B cell (primary cell): Measurements from ENCODE around the gene SLC44A1.

Experiments
- CTCF ChIP-seq: fragments of 200-600 bp; IDR thresholded peaks from one replicate; pipeline ENCODE4 v1.8.0; 2022; ENCODE audit warnings: antibody characterized with exemption, mild to moderate bottlenecking
- EZH2 ChIP-seq: IDR thresholded peaks from 2 replicates; pipeline ENCODE4 v1.6.1; 2012; ENCODE audit warnings: borderline replicate concordance, low read depth, mild to moderate bottlenecking, moderate library complexity, low read length; ENCODE audit not compliant: insufficient read depth, poor library complexity, severe bottlenecking

- TF ChIP-seq CTCF (no peak), EZH2 (no peak)
Observed at GRCh38 chr9:105254226-105254625, 9.8 kb downstream of the SLC44A1 start.
